Dermis blood vessel endothelial cell (primary cell): ENCODE results near the gene RIBC2. TPM values are rescaled to one million over a fixed set of nuclear protein-coding genes. Genes with fewer than 3 reads are reported as not detected.

Source experiments
- DNase-seq: peaks from one replicate; pipeline ENCODE4 v3.0.0; 2010
- total RNA-seq: library from RNA; depleted of rRNA; stranded (reverse); fragments of >200 nt; gene quantifications from 2 replicates; pipeline ENCODE4 v1.2.3, GENCODE V29; 2014

The RIBC2 gene
- total RNA-seq, 1 donor from 2014 or later = 0.34 TPM

DNA sequence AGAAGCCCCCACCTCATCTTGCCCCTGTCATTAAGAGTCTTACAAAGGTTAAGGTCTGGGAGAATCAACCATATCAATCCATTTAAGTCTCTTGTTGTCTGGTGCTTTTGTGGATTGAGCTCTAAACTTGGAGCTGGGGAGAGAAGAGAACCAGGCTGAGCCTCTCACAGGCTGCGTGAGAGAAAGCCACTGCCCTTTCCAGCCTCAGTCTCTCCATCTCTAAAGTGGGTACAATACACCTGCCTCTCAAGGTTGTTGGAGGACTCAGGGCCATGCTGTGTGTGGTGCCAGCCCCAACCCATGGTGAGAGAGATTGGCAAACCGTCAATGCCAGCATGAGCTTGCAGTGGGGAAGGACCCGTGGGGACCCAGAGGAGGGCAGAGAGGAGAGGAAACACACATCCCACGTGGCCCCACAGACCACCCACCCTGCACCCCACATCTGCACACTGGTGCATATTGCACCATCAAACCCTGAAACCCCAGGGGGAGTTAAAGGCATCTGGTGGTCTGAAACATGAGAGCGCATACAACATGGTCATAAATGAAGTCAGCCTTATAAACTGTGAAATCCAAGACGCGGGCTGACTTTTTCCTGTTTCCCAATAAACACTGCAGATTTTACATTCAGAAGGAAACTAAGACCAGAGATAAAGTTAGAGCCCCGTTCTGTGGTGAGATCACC lies 61.7 kb downstream of the RIBC2 start:
- no peak for DNase-seq

- no peak for DNase-seq
Observed at GRCh38 chr22:45475851-45476514, 62.5 kb downstream of the RIBC2 start.

DNA sequence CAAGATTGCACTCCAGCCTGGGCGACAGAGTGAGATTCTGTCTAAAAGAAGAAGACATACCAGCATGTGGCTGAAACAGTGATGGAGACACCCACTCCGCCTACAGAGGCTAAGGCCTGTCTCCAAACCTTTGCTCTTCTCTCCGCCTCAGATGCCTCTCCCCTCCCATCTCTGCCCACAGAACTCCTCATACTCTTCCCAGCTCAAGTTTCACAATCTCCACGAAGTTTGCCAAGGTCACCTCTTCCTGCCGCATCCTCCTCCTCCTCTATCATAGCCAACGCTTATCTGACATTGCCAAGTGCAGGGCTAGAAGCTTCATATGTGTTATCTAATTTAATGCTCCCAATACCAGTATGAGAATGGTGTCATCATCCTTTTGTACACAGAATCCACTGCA lies 63.3 kb downstream of the RIBC2 start:
- no peak for DNase-seq

- DNase-seq = no peak
Observed at GRCh38 chr22:45477366-45478107, 64.0 kb downstream of the RIBC2 start.

GRCh38 chr22:45478108-45478771 lies 64.7 kb downstream of the RIBC2 start:
- DNase-seq = no peak

DNA sequence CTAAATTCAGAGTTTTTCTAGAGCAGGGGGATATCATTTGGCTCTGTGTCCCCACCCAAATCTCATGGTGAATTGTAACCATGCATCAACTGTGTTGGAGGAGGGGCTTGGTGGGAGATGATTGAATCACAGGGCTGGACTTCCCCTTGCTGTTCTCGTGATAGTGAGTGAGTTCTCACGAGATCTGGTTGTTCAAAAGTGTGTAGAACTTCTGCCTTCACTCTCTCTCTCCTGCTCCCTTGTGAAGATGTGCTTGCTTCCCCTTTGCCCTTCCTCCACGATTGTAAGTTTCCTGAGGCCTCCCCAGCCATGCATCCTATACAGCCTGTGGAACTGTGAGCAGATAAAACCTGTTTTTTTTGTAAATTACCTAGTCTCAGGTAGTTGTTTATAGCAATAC lies 67.2 kb downstream of the RIBC2 start:
- DNase-seq = no peak

DNA sequence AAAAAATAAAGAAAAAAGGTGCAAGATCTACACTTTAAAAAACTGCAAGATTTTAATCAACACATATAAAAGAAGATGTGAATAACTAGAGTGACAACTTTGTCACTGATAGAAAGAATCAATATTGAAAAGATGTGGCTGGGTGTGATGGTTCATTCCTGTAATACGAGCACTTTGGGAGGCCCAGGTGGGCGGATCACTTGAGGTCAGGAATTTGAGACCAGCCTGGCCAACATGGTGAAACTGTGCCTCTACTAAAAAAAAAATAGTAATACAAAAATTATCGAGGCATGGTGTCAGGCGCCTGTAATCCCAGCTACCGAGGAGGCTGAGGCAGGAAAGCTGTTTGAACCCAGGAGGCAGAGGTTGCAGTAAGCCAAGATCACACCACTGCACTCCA lies 68.2 kb downstream of the RIBC2 start:
- DNase-seq = no peak

Other genes starting within 250 kb of the RIBC2 start
- 68.6 and 85.5 TPM in 2 replicates for gene NUP50, start 249.8 kb upstream of the RIBC2 start, total RNA-seq
- 73.9 and 81.8 TPM in 2 replicates for gene KIAA0930, start 172.8 kb upstream of the RIBC2 start, total RNA-seq
- not detected in 2 replicates for gene UPK3A, start 128.7 kb upstream of the RIBC2 start, total RNA-seq
- gene FAM118A, start 103.8 kb upstream of the RIBC2 start, total RNA-seq = 14.2 and 28.6 TPM in 2 replicates
- gene SMC1B, start 94 bp upstream of the RIBC2 start, total RNA-seq = not detected in 2 replicates
- gene FBLN1, start 89.2 kb downstream of the RIBC2 start, total RNA-seq = 0.34 and 0.56 TPM in 2 replicates